Cardiac fibroblast (primary cell): ENCODE results near the gene PROX1.

Experiments used
- DNase-seq, 2 donors: peaks; one replicate each; pipeline versions ENCODE4 v3.0.0 to v3.0.0-alpha.2; 2010; ENCODE audit warnings: low read depth in 2 of 2
- H3K4me3 ChIP-seq, 2 donors: replicated peaks in 1 of 2; 1 replicate in 1 of 2; 2 replicates in 1 of 2; pipeline ENCODE4 v1.5.1; 2011; ENCODE audit warnings: low read depth in 2 of 2, low read length in 2 of 2, mild to moderate bottlenecking in 2 of 2, moderate library complexity in 1 of 2
- TF ChIP-seq, protein P1 (sequence below): IDR thresholded peaks from one replicate; pipeline ENCODE4 v1.5.1; 2011; ENCODE audit warnings: low read depth, mild to moderate bottlenecking, low read length, inconsistent platforms

PROX1 gene

DNA sequence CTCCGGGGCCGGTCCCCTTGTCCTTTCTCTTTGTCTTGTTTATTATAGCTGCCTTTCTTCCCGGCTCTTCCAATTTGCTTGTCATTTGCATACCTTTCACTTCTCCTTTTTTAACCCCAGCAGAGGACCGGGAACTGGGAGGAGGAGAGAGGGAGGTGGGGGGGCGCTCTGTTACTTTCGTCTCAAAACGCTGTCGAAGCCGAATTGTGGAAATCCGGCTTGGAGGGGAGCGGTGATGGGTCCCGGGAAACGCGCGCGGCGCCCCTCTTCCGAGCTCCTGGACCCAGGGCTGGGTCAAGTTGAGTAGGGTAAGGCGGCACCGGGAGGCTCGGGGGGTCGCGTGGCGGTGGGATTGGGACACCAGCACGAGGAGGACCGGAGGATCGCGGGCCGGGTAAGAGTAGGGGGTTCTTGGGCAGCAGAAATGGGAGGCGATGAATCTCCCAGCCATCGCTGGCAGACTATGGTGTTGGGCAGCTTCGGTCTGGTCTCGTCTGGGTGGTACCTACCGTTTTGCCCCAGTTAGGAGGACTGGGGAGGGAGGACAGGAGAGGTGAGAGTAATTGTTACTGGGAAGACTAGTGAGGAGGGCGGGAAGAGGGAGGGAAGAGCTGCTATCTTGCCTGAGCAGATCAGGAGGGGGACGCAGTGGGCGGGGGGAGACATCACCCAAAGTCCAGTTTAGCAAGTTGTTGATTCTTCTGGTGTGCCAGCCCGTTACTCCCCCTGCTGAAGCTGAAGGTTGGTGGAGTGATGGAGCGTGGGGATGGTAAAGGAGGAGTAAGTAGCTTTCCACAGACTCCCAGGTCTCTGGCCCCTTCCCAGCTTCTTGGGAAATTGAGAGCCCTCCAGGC, 1.5 kb downstream of the PROX1 start:
- no peak for DNase-seq
- TF ChIP-seq, protein P1, sequence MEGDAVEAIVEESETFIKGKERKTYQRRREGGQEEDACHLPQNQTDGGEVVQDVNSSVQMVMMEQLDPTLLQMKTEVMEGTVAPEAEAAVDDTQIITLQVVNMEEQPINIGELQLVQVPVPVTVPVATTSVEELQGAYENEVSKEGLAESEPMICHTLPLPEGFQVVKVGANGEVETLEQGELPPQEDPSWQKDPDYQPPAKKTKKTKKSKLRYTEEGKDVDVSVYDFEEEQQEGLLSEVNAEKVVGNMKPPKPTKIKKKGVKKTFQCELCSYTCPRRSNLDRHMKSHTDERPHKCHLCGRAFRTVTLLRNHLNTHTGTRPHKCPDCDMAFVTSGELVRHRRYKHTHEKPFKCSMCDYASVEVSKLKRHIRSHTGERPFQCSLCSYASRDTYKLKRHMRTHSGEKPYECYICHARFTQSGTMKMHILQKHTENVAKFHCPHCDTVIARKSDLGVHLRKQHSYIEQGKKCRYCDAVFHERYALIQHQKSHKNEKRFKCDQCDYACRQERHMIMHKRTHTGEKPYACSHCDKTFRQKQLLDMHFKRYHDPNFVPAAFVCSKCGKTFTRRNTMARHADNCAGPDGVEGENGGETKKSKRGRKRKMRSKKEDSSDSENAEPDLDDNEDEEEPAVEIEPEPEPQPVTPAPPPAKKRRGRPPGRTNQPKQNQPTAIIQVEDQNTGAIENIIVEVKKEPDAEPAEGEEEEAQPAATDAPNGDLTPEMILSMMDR = no peak

DNA sequence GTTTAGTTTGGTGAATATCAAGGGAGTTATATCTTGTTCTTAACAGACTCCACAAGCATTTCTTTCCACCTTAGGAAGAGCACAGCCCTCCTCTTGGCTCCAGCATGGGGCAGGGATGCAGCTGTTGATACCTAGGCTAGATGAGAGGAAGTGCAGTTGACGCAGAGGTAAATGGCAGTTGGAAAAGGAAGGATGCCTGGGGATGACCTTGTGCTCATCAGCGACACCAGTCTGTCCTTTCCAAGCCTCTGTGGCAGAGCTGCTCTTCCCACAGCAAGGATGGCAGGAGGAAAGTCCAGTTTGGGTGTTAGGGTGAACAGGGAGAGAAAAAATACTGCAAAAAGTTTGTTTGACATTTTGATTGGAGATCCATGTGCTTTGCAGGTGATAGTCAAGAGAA, 6.2 kb downstream of the PROX1 start:
- TF ChIP-seq, protein P1 = no peak
- H3K4me3 ChIP-seq = no peak overlapping the region
- no peak for DNase-seq

More for the DNA sequence above, 1.5 kb downstream of the PROX1 start:
- peak overlapping the region; percentile 60 to 61 for H3K4me3 ChIP-seq

DNA sequence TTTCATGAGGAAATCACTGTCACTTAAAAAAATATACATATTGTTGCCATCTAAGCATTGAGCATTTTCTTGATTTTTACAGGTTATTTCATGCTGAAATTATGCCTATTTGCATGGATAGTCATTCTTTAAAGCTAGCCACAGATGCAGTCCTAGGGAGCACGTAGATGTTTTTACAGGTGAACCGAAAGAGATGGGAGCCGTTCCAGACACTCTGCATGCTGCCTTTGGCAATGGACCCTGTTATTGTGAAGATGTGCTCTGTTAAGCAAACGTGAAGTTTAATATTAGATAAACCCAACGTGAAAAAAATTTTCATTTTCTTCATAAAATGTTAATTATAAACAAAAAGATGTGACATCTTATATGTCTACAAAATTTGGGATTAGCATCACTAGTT, 7.1 kb downstream of the PROX1 start:
- no peak for DNase-seq
- H3K4me3 ChIP-seq = no peak overlapping the region
- TF ChIP-seq, protein P1 = no peak

DNA sequence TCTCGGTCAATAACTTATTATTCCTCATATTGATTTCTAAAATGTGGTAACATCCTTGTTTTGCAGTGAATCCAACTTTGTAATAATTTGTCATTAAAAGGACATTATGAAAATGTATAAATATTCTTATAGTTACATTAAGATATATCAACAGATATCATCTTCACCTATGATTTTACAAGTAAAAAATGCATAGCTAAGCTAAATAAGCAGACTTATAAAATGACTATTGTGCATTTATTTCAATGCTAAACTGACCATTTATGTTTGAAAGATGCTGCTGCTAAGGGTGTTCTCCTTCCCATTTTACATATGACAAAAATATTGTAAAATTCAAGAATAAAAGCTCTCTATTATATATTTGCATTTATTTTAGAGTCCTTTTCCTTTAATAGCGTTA, 7.8 kb downstream of the PROX1 start:
- TF ChIP-seq, protein P1 = no peak
- H3K4me3 ChIP-seq = no peak overlapping the region
- DNase-seq = no peak

DNA sequence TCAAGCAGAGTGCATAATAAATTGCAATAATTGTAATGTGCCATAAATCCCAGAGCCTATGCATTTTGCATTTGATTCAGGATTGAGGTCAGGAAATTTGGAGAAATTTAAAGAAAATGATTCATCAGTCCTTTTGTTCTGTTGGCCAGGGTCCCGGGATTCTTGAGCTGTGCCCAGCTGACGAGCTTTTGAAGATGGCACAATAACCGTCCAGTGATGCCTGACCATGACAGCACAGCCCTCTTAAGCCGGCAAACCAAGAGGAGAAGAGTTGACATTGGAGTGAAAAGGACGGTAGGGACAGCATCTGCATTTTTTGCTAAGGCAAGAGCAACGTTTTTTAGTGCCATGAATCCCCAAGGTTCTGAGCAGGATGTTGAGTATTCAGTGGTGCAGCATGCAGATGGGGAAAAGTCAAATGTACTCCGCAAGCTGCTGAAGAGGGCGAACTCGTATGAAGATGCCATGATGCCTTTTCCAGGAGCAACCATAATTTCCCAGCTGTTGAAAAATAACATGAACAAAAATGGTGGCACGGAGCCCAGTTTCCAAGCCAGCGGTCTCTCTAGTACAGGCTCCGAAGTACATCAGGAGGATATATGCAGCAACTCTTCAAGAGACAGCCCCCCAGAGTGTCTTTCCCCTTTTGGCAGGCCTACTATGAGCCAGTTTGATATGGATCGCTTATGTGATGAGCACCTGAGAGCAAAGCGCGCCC, 8.7 kb downstream of the PROX1 start:
- TF ChIP-seq, protein P1 = no peak
- peak in 1 of 2 donors; percentile 13 for DNase-seq
- no peak overlapping the region for H3K4me3 ChIP-seq

DNA sequence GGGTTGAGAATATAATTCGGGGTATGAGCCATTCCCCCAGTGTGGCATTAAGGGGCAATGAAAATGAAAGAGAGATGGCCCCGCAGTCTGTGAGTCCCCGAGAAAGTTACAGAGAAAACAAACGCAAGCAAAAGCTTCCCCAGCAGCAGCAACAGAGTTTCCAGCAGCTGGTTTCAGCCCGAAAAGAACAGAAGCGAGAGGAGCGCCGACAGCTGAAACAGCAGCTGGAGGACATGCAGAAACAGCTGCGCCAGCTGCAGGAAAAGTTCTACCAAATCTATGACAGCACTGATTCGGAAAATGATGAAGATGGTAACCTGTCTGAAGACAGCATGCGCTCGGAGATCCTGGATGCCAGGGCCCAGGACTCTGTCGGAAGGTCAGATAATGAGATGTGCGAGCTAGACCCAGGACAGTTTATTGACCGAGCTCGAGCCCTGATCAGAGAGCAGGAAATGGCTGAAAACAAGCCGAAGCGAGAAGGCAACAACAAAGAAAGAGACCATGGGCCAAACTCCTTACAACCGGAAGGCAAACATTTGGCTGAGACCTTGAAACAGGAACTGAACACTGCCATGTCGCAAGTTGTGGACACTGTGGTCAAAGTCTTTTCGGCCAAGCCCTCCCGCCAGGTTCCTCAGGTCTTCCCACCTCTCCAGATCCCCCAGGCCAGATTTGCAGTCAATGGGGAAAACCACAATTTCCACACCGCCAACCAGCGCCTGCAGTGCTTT, 9.4 kb downstream of the PROX1 start:
- TF ChIP-seq, protein P1 = no peak
- H3K4me3 ChIP-seq = no peak overlapping the region
- DNase-seq = no peak
